C4-2B (cell line): ENCODE measurements around the gene CXXC5.

Source experiments
- H3K27ac ChIP-seq: fragments of 450-650 bp; 2 replicates; pipeline ENCODE4 v1.5.1; 2017
- CTCF ChIP-seq: fragments of 450-650 bp; conservative IDR thresholded peaks from 2 replicates; pipeline ENCODE4 v1.5.1; 2017; ENCODE audit warnings: mild to moderate bottlenecking
- ZFX ChIP-seq: fragments of 450-650 bp; IDR thresholded peaks from 2 replicates; pipeline ENCODE4 v1.6.1; 2017

The CXXC5 gene

GRCh38 chr5:139688088-139688702 is 40.0 kb downstream of the CXXC5 start:
- no peak overlapping the region for H3K27ac ChIP-seq
- no peak for TF ChIP-seq CTCF
- TF ChIP-seq ZFX, result no peak

- no peak overlapping the region for H3K27ac ChIP-seq
- TF ChIP-seq CTCF, result no peak
These were observed 40.7 kb downstream of the CXXC5 start for GRCh38 chr5:139688751-139689372.

- no peak for TF ChIP-seq CTCF
- no peak for TF ChIP-seq ZFX
- H3K27ac ChIP-seq, result no peak overlapping the region
These were observed 41.5 kb downstream of the CXXC5 start for GRCh38 chr5:139689631-139690063.

GRCh38 chr5:139690064-139690802 is 42.1 kb downstream of the CXXC5 start:
- TF ChIP-seq ZFX (no peak), CTCF (no peak; the same call in 1 of the 2 replicates)
- no peak overlapping the region for H3K27ac ChIP-seq

GRCh38 chr5:139690803-139691629 is 42.9 kb downstream of the CXXC5 start:
- TF ChIP-seq ZFX (no peak), CTCF (no peak)
- no peak overlapping the region for H3K27ac ChIP-seq

- H3K27ac ChIP-seq, result no peak overlapping the region
These were observed 44.0 kb downstream of the CXXC5 start for GRCh38 chr5:139692148-139692547.

More at GRCh38 chr5:139692148-139692547, 44.0 kb downstream of the CXXC5 start:
- no peak for TF ChIP-seq ZFX
- TF ChIP-seq CTCF, result no peak
